ENCODE data around the gene WDR76.

DNA sequence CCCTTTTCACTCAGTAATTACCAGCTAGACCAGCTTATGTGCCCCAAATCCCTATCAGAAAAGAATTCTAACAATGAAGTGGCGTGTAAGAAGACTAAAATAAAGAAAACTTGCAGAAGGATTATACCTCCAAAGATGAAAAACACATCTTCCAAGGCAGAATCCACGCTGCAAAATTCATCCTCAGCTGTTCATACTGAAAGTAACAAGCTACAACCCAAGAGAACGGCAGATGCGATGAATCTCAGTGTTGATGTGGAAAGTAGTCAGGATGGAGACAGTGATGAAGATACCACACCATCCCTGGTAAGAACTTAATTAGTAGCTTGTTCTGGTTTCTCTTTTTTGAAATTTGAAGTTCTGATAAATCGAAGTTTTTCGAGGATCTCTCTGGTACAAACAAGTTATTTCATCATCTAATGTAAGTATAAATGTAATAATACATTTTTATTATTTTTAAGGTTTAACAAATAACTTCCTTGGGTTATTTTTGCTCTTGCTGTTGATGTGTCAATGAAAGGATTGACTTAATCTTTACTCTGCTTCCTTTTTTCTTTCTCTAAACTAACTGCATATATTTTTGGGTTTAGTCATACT is 1.4 kb downstream of the WDR76 start:
- TF ChIP-seq GATA2 (IDR thresholded peaks at IDR 0.05; ENCODE audit: low read depth, low read length) (no peak), GATA3 (IDR thresholded peaks at IDR 0.05; ENCODE audit: low read depth, low read length) (no peak)

Measured in SH-SY5Y (cell line).